GM04504 (cell line): ENCODE results near the gene CACHD1.
"Not testable (repeated sequence)": the region's sequence is repeated elsewhere in the genome, so short reads cannot be mapped to it uniquely, and the experiment has no call there.

Experiments used
- DNase-seq: peaks from one replicate; pipeline ENCODE4 v3.0.0-alpha.2; 2012; ENCODE audit warnings: low read depth

CACHD1 gene

DNA sequence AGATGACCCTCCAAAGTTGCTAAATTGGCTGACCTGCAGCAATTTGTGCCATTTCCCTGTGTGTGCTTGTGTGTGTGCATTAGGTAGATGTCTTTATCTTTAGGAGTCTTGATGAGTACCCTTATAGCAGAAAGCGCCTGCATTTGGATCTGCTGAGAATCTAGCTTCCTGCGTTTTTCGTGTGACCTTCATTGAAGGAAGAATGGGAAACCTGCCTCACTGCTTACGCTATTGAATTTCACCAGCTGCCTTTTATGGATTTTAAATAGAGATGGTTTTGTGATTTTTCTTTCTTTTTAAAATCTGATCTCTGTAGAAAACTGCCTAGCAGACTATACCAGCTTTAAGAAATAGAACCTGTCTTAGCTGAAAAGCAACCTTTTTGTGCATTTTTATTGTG, 124.5 kb downstream of the CACHD1 start:
- no peak for DNase-seq

DNA sequence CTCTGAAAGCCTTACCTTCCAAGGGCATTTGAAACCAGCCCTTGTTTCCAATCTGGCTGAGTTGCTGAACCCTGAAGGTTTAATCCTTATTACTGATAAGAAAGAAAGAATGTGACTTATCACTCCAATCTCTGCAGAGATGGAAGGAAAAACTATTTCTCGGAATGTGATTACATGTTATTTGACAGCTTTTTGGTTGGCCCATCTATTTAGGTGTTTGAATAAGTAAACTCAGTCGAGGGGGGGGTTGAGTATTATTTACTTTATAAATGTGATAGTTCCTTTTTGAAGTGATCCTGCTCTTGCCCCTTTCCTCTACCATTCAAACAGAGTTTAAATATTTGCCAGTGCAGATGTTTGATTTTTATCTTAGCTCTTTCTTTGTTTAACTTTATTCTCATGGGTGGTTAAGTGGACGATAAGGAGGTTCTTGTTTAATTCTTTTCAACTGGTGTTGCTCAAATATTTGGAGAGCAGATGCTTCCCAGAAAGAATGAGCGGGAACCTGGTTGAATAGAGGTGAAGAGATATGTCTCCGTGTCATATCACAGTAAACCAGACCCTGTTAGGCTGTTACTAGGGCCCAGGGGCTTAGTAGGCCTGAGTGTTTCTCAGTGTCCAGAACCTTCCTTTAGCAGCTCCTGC, 126.1 kb downstream of the CACHD1 start:
- DNase-seq, result no peak

DNA sequence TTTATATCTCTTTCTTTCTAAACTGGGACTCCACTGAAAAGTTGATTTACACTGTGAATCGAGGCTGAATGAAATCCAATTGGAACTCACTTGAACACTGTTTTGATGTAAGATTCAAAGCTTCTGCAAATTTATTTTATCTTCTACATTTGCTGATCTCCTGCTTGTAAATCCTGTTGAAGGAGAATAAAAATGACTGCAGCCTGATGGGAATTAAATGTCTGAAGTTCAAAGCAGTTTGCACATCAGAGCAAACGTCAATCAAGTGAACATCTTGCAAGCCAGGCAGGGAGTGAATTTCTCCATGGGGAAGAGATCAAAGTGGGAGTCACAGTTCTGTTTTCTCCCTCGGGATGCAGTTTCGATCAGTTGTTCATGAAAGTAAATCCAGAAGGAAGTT, 127.2 kb downstream of the CACHD1 start:
- DNase-seq, result no peak

DNA sequence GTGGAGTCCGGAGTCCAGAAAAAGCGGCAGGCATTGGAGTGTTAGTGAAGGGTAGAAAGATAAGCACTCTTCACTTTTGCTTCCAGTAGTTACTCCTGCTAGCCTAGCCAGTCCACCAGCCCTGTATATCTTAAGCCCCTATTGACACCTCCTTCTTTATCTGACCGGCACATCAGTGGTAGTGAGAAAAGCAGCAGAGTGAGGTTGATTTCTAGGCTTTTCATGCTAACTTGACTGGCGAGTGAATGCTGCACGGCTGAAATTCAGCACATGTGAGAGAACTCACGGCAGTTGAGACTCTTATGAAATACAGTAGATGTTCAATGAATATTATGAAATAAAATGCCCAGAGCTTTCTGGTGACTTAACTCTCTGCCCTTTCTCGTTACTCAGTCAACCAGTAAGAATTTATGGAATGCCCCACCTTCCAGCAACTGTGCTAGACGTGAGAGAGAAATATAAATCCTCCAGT, 128.2 kb downstream of the CACHD1 start:
- peak; percentile 42 for DNase-seq

DNA sequence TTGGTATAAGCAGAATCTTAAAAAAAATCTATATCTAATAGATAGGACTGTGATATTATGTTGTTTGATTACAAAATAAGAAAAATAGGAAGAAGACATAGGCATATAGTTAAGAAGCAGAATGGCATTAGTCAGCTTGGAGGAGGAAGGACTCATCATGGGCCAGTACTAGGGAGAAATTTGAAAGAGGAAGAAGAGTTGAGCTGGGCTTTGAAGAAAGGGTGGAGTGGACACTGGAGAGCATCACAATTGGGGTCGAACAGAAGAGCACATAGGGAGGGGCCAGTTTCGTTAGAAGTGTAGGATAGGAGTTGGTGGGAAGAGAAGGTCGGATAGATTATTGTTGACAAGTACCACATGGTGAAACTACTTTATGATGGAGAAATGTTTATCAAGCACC, 129.3 kb downstream of the CACHD1 start:
- no peak for DNase-seq

DNA sequence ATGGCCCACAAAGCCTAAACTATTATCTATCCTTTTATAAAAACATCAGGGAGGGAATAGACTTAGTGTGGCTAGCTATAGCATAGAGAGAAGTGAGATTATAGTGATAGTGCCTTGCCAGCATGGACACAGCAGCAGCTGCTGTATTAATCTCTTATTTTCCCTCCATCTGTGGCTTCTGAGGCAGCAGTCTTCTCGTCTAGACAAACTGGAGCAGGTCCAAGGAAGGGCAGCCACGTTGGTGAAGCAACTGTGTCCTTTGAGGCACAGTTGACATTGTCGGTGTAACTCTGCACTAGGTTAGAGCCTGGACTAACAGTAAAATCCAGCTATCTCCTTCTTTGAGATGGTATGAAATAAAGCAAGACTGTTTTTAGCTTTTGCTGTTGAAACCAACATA, 131.3 kb downstream of the CACHD1 start:
- no peak for DNase-seq

DNA sequence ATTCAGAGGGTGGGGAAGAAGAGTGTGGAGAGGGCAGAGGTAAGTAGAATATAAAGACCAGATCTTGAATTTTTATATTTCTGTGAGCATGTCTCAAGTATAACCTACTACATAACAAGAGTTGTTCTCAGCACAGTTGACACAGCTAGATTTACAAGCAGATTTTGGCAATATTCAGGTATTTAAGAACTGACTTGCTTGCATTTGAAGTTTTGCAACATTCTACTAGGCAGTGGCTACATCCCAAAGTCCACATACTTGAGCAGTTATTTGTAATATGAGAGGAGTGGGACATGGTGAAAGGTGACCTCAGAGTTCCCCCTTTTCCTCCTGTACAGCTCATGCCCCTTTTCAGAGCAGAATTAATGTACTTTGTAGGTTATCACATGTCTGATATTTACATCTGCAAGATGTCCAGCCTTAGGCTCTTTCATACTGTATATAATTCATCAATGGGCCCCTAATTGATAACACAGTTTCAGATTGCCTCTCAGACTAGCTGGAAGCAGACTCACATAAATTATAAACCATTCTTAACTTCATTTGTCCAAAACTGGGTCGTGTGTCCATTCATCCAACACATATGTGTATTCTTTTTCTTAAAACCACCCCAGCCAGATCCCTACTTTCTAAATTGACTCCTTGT, 138.2 kb downstream of the CACHD1 start:
- DNase-seq, result no peak

DNA sequence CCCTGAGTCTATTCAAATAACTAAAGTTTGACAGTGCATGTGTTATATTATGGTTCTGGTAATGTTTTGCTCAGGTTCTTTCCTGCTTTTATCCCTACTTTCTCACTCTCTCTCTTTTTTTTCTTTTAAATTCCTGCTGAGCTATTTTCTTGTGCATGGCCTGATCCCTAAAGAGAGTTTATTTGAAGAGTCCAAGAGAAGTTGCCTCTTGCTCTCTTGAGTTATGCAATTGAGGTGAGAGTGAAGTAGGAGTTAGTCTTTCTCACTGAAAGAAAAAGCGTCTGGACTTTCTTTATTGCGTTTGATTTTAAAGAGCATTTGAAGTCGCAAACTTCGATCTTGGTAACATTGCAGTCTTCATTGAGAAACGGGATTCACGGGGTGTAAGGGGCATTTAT, 138.7 kb downstream of the CACHD1 start:
- no peak for DNase-seq

DNA sequence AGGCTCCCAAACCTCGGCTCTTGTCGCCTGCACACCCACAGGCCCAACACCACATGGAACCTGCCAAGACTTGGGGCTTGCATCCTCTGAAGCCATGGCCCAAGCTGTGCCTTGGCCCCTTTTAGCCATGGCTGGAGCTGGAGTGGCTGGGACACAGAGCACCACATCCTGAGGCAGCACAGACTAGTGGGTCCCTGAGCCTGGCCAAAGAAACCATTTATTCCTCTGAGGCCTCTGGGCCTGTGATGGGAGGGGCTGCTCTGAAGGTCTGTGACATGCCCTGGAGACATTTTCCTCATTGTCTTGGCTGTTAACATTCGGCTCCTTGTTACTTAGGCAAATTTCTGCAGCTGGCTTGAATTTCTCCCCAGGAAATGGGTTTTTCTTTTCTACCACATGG, 141.0 kb downstream of the CACHD1 start:
- DNase-seq, result not testable (repeated sequence)

DNA sequence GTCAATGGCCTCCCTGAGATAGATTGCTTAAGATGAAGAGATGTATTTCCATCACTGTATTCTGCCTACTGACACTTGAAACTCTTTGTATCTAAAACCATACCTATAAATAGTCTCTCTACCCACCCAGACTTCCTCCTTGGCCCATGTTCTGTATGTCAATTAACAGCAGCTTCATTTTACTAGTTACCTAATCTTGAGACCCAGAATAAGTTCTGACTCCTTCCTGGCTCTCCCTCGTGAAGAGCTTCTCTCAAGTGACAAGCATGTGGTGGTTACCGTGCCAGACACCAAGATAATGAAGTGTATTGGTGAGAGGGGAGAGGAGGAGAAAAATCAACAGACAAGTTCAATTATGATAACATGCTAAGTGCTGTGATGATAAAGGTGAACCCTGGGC, 146.1 kb downstream of the CACHD1 start:
- DNase-seq, result no peak

DNA sequence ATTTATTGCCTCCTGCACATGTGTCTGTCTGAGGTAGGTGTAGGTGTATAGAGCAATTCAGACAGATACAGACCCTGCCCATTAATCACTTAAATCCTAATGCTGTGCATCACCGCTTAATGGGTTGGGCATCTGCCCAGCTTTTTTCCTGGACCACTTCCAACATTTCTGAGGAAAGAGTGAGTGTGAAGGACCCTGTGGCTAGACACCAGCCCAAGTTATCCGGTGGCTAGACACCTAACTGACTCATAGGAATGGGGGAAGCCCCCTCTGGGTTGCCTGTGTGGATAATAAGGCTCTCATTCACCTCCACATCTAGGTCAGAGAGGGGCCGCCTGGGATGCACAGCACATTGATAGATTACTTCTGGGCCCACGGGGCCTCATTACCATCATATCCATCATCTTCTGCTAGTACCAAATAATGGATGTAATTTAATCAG, 153.8 kb downstream of the CACHD1 start:
- DNase-seq, result no peak

DNA sequence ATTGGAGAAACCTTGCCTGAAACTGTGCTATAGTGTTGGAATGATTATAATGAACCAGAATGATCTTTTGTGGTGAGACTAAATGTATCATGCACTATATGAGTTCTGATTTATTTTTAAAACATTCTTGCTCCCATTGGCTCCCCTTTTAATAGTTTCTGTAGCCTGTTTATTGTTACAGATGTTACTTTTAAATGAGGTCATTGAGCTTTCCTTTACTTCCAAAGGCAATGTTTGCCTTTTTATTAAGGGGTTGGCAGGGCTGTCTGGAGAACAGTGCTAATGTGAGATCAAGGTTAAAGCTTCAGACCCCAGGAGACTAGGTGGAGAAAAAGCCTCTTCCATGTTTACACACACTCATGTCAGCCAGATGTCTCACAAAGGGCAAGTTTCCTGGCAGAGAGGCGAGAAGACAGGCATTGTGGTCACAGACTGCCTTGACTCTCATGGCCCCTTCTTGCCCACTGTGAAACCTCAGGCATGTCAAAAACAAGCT, 154.3 kb downstream of the CACHD1 start:
- peak; percentile 16 for DNase-seq

DNA sequence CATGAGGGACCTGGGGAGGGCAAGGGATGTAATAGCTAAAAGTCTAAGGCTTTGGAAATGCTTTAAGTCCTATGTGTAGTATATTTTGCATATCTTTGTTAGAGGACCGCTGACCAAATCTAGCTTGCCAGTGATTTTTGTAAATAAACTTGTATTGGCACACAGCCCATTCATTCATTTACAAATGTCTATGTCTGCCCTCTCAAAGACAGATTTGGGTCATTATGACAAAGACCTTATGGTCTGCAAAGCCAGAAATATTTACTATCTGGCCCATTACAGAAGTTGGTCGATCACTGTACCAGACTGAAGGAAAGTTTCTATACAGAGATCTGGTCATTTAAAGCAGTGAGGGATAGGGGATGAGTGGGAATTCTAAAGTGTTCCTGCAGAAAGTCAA, 154.9 kb downstream of the CACHD1 start:
- DNase-seq, result no peak

DNA sequence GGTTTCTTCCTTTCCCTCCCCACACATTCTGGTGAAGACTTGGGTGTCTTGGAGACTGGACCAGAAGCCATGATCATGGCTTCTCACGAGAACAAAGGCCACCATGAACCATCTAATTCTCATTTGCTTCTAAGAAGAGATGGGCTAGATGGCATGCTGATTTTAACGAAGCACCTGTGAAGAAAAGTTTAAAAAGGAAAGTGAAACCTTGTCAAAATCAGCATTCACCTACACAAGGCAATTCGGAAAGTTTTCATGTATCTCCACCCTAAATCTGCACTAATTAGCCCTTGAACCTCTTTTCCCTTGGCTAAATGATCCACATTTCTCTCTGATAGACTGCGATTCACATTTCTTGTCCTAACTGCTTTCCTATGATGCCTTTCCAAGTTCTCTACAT, 160.7 kb downstream of the CACHD1 start:
- DNase-seq, result no peak

DNA sequence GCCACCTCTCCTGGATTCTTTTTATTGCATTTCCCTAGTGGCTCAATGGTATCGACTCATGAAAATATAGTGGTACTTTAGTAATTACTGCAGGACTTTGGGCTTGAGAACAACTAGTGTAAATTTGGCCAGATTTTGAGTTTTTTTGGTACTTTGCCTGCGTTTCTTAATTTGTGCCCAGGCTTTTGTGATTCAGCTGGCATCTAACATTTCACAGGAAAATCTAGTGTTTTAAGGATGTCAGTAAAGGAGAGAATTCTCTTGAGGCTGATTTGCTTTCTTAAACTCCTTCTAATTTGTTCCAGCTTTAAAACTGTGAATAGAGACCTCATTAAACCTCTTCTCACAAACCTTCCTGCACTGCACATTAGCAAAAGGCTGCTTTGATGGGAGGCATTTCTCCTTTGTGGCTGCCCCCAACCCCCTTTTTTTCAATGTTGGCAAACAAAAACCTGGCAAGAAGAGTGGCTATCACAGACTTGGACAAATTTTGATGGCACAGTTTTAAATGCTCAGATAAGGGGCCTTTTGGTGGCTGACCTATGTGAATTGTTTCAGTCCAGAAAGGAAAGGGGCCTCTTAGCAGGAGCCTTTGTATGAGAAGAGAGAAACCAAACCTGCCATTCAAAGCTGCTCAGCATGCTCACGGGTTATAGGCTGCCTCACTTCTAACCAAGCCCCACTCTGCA, 161.6 kb downstream of the CACHD1 start:
- no peak for DNase-seq

DNA sequence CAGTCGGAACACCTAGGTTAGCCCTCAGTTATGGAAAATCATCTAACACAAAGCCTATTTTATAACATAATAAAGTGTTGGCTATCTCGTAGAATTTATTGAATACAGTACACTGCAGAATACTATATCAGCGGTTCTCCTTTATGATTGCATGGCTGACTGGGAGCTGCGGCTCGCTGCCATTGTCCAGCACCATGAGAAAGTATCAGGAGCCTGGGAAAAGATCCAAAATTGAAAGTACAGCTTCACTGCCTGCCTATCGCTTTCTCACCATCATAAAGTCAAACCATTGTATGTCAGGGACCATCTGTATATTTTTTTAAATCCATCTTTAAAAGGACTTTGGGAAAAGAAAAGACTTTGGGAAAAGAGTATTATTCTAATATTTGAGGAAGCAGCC, 163.0 kb downstream of the CACHD1 start:
- DNase-seq, result no peak

DNA sequence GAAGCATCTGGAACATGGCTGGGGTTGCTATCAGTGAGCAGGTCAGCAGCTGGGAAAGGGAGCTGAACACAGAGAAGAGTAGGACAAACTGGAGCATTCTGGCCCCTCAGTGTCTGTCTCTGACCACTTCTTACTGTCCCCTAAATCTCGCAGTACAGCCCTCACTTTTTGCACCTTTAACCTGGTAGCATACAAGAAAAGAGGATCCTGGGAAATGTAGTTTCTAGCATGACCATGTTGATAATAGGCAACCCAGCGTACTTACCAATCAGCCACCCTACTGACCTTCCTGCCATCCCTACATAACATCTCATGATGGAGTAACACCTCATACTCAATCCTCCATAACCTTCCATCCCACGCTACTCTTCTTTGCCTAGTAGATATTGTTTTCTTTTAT, 175.8 kb downstream of the CACHD1 start:
- no peak for DNase-seq

DNA sequence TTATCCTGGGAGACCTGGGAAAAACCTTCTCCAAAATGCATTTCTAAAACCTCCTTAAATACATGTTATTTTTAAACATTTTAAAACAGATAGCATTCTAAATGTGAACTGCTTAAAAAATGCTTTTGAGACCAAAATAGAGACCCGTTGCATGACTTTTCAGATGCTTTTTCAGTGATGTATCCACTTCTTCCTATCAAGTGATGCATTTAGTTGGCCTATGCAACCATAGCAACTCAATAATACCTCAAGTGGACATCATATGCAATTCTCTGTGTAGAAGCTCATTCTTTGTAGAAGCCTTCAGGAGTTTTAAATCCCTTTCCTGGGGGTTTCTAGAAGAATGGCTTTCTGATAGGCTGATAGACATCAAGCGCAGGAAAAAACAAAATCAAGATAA, 180.5 kb downstream of the CACHD1 start:
- DNase-seq, result no peak

DNA sequence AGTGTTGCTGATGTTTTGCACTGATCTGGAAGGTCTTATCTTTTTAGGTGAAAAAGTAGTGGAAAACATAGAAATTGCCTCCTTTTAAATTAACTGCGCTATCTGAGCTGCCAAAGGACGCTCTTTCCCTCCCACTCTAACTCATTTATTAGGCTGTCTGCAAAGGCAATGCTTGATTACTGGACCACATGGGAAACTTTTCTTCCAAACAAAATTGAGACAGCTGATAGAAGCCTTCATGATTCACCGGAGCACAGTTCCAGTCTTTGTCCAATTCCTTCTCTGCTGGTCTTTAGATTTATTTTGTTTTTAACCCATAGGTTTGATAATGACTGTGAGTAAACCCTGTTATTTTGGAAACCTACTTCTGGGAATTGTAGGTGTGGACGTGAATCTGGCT, 181.9 kb downstream of the CACHD1 start:
- no peak for DNase-seq

DNA sequence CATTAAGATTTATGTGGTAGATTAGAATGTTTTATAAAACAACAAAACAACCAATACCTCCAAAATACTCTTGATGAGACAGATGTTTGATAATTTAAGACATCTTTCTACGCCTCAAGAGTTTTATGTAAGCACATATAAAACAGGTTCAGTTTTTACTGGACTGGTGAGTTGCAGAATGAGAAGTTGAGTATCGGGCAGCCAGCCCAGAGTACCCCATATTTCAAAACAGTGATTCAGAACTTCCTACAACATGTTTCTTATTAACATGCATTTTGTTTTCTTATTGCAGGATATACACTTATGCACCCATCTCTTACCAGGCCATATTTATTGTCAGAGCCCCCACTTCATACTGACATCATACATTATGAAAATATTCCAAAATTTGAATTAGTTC, 183.5 kb downstream of the CACHD1 start:
- no peak for DNase-seq

DNA sequence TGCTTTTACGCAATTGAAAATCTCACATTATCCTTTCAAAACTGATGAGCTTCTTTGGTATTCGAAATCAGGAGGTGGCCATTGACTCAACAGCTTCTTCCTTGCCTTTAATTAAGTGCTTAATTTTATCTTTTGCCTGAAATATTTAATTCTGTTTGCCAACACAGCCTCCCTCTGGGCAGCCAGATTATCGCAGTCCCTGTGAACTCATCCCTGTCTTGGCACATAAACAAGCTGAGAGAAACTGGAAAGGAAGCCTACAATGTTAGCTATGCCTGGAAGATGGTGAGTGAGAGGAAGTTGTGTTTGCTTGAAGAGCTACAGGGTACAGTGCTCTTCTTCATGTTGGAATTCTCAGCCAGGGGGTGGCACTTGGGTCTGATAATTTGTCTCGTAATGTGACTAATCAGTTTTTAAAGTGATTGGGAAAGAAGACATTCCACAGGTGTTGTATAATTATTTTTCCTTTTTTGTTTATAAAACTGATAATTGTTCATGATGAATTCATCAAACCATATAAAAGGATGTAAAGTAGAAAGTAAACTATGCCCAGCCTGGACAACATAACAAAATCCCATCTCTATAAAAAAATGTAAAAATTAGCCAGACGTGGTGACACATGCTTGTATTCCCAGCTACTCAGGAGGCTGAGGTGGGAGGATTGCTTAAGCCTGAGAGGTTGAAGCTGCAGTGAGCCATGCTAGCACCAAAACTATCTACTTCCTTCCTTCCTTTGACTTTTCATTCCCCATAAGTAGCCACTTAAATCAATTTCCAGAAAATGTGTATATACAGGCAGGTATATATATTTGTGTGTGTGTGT, 184.8 kb downstream of the CACHD1 start:
- DNase-seq, result peak; percentile 20

DNA sequence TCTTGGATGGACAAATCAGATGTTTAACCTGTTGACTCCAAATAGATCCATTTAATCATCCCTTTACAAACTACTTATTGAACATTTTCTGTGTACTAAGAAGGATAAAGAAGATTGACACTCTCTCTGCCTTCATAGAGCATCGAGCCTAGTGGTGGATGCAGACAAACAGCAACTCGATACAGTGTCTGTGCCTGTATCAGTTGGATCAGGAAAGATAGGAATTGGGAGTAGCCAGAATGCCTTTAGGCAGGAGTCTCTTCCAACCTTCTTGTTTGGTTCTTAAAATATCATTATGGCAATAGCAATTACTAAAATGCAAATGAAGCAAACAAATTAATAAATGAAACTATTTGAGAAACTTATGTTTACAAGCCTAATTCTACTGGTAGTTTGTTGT, 185.9 kb downstream of the CACHD1 start:
- no peak for DNase-seq
